Ovary (tissue), 9 donors: ENCODE results near the gene TMEM30A. TPM values are rescaled to one million over a fixed set of nuclear protein-coding genes. Genes with fewer than 3 reads are reported as not detected.

ENCODE experiments used
- DNase-seq, 5 donors: peaks; one replicate each; pipeline ENCODE4 v3.0.0-alpha.2; 2019 to 2020
- H3K27ac ChIP-seq, 2 donors: fragments of 200-600 bp; one replicate each; pipeline versions ENCODE4 v1.5.1 to v1.8.0; 2019 to 2022
- H3K27me3 ChIP-seq: fragments of 200-600 bp; one replicate; pipeline ENCODE4 v1.8.0; 2022
- H3K36me3 ChIP-seq: fragments of 200-600 bp; sonication (generic); one replicate; pipeline ENCODE4 v1.5.1; 2019
- H3K4me1 ChIP-seq: one replicate; pipeline ENCODE4 v1.8.1; 2013; ENCODE audit warnings: mild to moderate bottlenecking, moderate library complexity; ENCODE audit not compliant: insufficient read depth
- H3K4me3 ChIP-seq: fragments of 200-600 bp; sonication (generic); one replicate; pipeline ENCODE4 v1.5.1; 2017
- H3K9me3 ChIP-seq, 2 donors: fragments of 200-600 bp in 1 of 2; sonication (generic) in 1 of 2; one replicate each; pipeline versions ENCODE4 v1.5.1 to v1.8.1; 2013 to 2019; ENCODE audit warnings: mild to moderate bottlenecking in 1 of 2, moderate library complexity in 1 of 2
- EP300 ChIP-seq: sonication (generic); formaldehyde crosslinking; IDR thresholded peaks from one replicate; pipeline ENCODE4 v1.6.1; 2017; ENCODE audit warnings: antibody characterized with exemption
- POLR2A ChIP-seq: fragments of 450-650 bp; IDR thresholded peaks from one replicate; pipeline ENCODE4 v1.6.1; 2017; ENCODE audit warnings: antibody characterized with exemption, mild to moderate bottlenecking, moderate library complexity
- WGBS, 3 donors: extraction: QIAGEN DNeasy Blood & Tissue Kit in 1 of 3; methylation state at CpG; one replicate each; pipeline versions ENCODE4 v1.1.5 to v1.1.7; 2013 to 2017; 5-methylcytosine and 5-hydroxymethylcytosine counted together
- intact Hi-C, 4 donors: fragments of 100-400 bp; cut with DNase I; formaldehyde crosslinking; loops; one replicate each; pipeline versions ENCODE4 v1.11.0 to v1.15.1; 2022 to 2023
- polyA plus RNA-seq, 2 donors: library from polyadenylated mRNA; stranded (reverse); fragments of 200-250 nt in 1 of 2; fragments of 350-450 nt in 1 of 2; fragmentation: Illumina TruSeq in 1 of 2; extraction: RNeasy Lipid Tissue Mini Kit (QIAGEN cat#74804) in 1 of 2; gene quantifications; one replicate each; pipeline ENCODE4 v1.2.3, GENCODE V29; 2013 to 2014
- total RNA-seq, 7 donors: library from RNA; depleted of rRNA in 2 of 7; stranded (reverse); fragments of >200 nt in 2 of 7; fragmentation: NEBNext Ultra II Directional in 3 of 7; extraction: Animal tissue kit (Norgen Biotek cat#: 25700) in 3 of 7; gene quantifications; one replicate each; pipeline versions ENCODE4 v1.1.0 to v1.2.4, GENCODE V29; 2016 to 2023
- TF ChIP-seq, protein P1 (sequence below), 3 donors: fragments of 450-650 bp in 2 of 3; fragments of 200-600 bp in 1 of 3; IDR thresholded peaks; one replicate each; pipeline versions ENCODE4 v1.5.1 to v1.8.0; 2016 to 2022; ENCODE audit warnings: antibody characterized with exemption in 3 of 3, mild to moderate bottlenecking in 1 of 3
- donor health status: DM: no; HTN: no; CAD: no; lungs with moderate emphysema.
- donor health status: DM: no; HTN: no; CAD: no.
- donor health status: Bipolar disorder and iron deficiency.
- donor health status: DM: yes; HTN: yes; CAD: no.
- donor health status: DM: no; HTN: no; CAD: no.
- donor health status: DM: yes; HTN: yes; CAD: no.

The TMEM30A gene
- total and polyA plus RNA-seq, 9 donors = 46.1 to 88.0 (median 71.1) TPM

- H3K4me1 ChIP-seq = peaks cover 6% of the 10 kb centered on the region
- intact Hi-C loops = loop anchor here in 1 of 4 donors (10.0 kb wide), 1 partner anchor 234 kb away; no protein-coding TSS in a partner anchor
- no peaks in the 10 kb centered on the region for H3K9me3 ChIP-seq
- H3K36me3 ChIP-seq = no peaks in the 10 kb centered on the region
- H3K4me3 ChIP-seq = no peak overlapping the region
- WGBS, 3 donors = 67 to 71% (median 68%) methylated on average over 7 of the region's 7 CpGs
- no peak for DNase-seq
- no peaks in the 10 kb centered on the region for H3K27me3 ChIP-seq
- TF ChIP-seq POLR2A (no peak), EP300 (no peak)
- TF ChIP-seq, protein P1, sequence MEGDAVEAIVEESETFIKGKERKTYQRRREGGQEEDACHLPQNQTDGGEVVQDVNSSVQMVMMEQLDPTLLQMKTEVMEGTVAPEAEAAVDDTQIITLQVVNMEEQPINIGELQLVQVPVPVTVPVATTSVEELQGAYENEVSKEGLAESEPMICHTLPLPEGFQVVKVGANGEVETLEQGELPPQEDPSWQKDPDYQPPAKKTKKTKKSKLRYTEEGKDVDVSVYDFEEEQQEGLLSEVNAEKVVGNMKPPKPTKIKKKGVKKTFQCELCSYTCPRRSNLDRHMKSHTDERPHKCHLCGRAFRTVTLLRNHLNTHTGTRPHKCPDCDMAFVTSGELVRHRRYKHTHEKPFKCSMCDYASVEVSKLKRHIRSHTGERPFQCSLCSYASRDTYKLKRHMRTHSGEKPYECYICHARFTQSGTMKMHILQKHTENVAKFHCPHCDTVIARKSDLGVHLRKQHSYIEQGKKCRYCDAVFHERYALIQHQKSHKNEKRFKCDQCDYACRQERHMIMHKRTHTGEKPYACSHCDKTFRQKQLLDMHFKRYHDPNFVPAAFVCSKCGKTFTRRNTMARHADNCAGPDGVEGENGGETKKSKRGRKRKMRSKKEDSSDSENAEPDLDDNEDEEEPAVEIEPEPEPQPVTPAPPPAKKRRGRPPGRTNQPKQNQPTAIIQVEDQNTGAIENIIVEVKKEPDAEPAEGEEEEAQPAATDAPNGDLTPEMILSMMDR (IDR thresholded peaks at IDR 0.05) = no peak
- H3K27ac ChIP-seq = no peak overlapping the region
These were observed 5.7 kb upstream of the TMEM30A start for GRCh38 chr6:75290136-75290945.

GRCh38 chr6:75288023-75288422 is 3.4 kb upstream of the TMEM30A start:
- H3K27me3 ChIP-seq = no peaks in the 10 kb centered on the region
- TF ChIP-seq, protein P1 (IDR thresholded peaks at IDR 0.05) = no peak
- H3K4me1 ChIP-seq = peaks cover 6% of the 10 kb centered on the region
- H3K36me3 ChIP-seq = no peaks in the 10 kb centered on the region
- H3K27ac ChIP-seq = no peak overlapping the region
- no peak overlapping the region for H3K4me3 ChIP-seq
- intact Hi-C loops = no loop called here
- 96 to 100% (median 96%) methylated on average over 1 of the region's 1 CpG for WGBS, 3 donors
- H3K9me3 ChIP-seq = no peaks in the 10 kb centered on the region
- DNase-seq = no peak

DNA sequence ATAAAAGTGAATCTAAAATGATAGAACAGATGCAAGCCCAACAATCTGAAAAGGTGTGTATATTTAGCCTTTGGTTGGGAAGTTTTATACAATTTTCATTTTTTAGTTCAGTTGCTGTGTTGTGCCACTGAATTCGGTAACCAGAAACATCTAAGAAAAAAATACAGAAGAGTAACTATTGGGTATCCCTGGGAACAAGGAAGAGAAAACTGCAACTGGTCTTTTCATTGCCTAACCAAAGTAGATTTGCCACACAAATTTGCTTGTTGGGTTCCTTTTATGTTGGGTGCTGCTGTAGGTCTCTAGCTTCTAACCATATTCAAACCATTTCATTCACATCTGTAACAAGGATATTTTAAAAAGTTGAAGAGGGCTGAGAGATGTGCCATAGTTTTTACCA is 2.8 kb upstream of the TMEM30A start:
- no peaks in the 10 kb centered on the region for H3K27me3 ChIP-seq
- WGBS, 3 donors = 89 to 92% (median 92%) methylated on average over 1 of the region's 1 CpG
- H3K4me3 ChIP-seq = no peak overlapping the region
- peaks cover 7% of the 10 kb centered on the region for H3K4me1 ChIP-seq
- TF ChIP-seq, protein P1 (IDR thresholded peaks at IDR 0.05) = no peak
- TF ChIP-seq POLR2A = no peak
- TF ChIP-seq EP300 = no peak
- H3K9me3 ChIP-seq = no peaks in the 10 kb centered on the region
- DNase-seq = no peak
- H3K36me3 ChIP-seq = no peaks in the 10 kb centered on the region
- no peak overlapping the region for H3K27ac ChIP-seq
- intact Hi-C loops = no loop called here

DNA sequence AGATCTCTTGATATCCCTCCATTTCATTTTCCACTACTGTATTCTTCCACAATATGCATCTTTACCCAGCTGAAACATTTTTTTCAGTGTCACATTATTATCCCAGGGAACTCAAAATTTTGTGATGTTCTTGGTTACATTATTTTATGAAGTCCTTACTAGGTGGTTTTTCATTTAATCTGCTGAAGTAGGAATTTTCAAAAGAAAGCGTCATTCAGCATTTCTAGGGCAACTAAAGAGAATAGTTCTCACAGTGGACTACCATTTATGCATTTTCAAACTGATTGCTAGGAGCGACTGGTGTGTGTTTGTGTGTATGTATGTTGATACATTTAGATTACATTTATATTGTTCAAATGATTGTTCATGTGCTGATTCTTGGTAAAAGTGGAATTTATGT is 2.4 kb upstream of the TMEM30A start:
- WGBS, 3 donors = 89 to 93% (median 92%) methylated on average over 2 of the region's 2 CpGs
- H3K4me1 ChIP-seq = peaks cover 9% of the 10 kb centered on the region
- DNase-seq = no peak

More for the DNA sequence above, 2.4 kb upstream of the TMEM30A start:
- Histone ChIP-seq H3K27ac (no peak overlapping the region), H3K36me3 (no peaks in the 10 kb centered on the region), H3K4me3 (no peak overlapping the region), H3K9me3 (no peaks in the 10 kb centered on the region), H3K27me3 (no peaks in the 10 kb centered on the region)
- intact Hi-C loops = no loop called here
- TF ChIP-seq, protein P1 (IDR thresholded peaks at IDR 0.05) = no peak
- TF ChIP-seq POLR2A (no peak), EP300 (no peak)
